GM12891 (cell line): ENCODE results near the gene STXBP6.

Experiments used
- PAX5 ChIP-seq: IDR thresholded peaks from 2 replicates; pipeline ENCODE4 v1.6.1; 2011; ENCODE audit warnings: low read length, moderate library complexity, mild to moderate bottlenecking; ENCODE audit not compliant: insufficient read depth, severe bottlenecking
- POLR2A ChIP-seq: IDR thresholded peaks from 2 replicates; pipeline ENCODE4 v1.6.1; 2011; ENCODE audit warnings: low read depth, low read length, control low read depth
- POLR2AphosphoS5 ChIP-seq: IDR thresholded peaks from 2 replicates; pipeline ENCODE4 v1.6.1; 2011; ENCODE audit warnings: low read depth, low read length, control low read depth
- POU2F2 ChIP-seq: IDR thresholded peaks from 2 replicates; pipeline ENCODE4 v1.6.1; 2011; ENCODE audit warnings: low read depth, mild to moderate bottlenecking, control low read depth, low read length, moderate library complexity
- SPI1 ChIP-seq: IDR thresholded peaks from 2 replicates; pipeline ENCODE4 v1.6.1; 2011; ENCODE audit warnings: low read depth, low read length, control low read depth
- TAF1 ChIP-seq: IDR thresholded peaks from 2 replicates; pipeline ENCODE4 v1.6.1; 2011; ENCODE audit warnings: low read depth, low read length, control low read depth

DNA sequence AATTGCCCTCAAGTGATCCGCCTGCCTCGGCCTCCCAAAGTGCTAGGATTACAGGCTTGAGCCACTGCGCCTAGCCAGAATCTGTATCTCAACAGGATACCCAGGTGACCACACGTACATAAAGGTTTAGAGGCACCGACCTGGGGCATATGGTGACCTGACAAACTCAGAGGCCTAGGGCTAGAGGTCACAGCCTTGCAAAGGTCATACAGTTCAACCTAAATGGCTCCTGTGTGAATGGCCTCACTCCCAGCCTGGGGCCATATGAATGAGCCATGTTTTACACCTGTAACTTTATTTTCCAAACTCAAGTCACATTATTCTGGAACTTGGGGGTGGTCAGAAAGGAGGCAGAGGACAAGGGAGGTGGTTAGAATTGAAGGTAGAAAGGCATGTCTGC is 10.0 kb downstream of the STXBP6 start:
- TF ChIP-seq POLR2A (no peak), POLR2AphosphoS5 (no peak), TAF1 (no peak), SPI1 (no peak), POU2F2 (no peak), PAX5 (no peak)
